Liver (tissue), 3 donors: ENCODE data around the gene SHISA3.

Source experiments
- GABPA ChIP-seq, 2 donors: IDR thresholded peaks in 1 of 2; conservative IDR thresholded peaks in 1 of 2; 2 replicates each; pipeline ENCODE4 v1.6.1; 2016; ENCODE audit warnings: antibody characterized with exemption in 2 of 2, mild to moderate bottlenecking in 1 of 2, moderate library complexity in 1 of 2
- JUND ChIP-seq, 2 donors: IDR thresholded peaks; 2 replicates each; pipeline ENCODE4 v1.6.1; 2016; ENCODE audit warnings: antibody characterized with exemption in 2 of 2
- NR2F2 ChIP-seq: IDR thresholded peaks from 2 replicates; pipeline ENCODE4 v1.6.1; 2016; ENCODE audit warnings: antibody characterized with exemption
- RXRA ChIP-seq, 2 donors: IDR thresholded peaks; 2 replicates each; pipeline ENCODE4 v1.6.1; 2017 to 2018; ENCODE audit warnings: antibody characterized with exemption in 2 of 2, mild to moderate bottlenecking in 1 of 2
- TF ChIP-seq, protein P1 (sequence below): fragments of 150-350 bp; IDR thresholded peaks from 2 replicates; pipeline ENCODE4 v1.5.1; 2017; ENCODE audit warnings: improper control_type of control experiment, low read depth, low read length; ENCODE audit not compliant: missing input control
- TF ChIP-seq, protein P2 (sequence below): IDR thresholded peaks from 2 replicates; pipeline ENCODE4 v1.6.1; 2016; ENCODE audit warnings: antibody characterized with exemption, mild to moderate bottlenecking
- TF ChIP-seq, protein P3 (sequence below): IDR thresholded peaks from 2 replicates; pipeline ENCODE4 v1.6.1; 2016; ENCODE audit warnings: antibody characterized with exemption
- TF ChIP-seq, protein P4 (sequence below): IDR thresholded peaks from 2 replicates; pipeline ENCODE4 v1.6.1; 2016; ENCODE audit warnings: antibody characterized with exemption
- donor health status: healthy.
- donor health status: healthy.

DNA sequence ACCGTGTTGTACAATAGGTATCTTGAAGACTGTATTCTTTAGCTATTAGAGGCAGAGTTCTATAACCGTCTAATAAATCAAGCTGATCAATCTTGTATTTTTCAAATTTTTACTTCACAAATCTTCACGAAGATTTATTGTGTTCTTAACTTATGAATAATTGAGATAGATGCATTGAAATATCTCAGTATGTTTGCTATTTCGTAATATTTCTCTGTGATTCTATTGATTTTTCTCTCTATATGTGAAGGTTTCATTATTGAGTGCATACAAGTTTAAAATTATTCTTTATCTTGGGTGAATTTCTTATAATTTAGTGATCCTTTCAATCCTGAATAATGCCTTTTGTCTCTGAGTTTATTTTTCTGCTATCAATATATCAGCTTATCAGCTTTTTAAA is 19.8 kb upstream of the SHISA3 start:
- TF ChIP-seq, protein P1, sequence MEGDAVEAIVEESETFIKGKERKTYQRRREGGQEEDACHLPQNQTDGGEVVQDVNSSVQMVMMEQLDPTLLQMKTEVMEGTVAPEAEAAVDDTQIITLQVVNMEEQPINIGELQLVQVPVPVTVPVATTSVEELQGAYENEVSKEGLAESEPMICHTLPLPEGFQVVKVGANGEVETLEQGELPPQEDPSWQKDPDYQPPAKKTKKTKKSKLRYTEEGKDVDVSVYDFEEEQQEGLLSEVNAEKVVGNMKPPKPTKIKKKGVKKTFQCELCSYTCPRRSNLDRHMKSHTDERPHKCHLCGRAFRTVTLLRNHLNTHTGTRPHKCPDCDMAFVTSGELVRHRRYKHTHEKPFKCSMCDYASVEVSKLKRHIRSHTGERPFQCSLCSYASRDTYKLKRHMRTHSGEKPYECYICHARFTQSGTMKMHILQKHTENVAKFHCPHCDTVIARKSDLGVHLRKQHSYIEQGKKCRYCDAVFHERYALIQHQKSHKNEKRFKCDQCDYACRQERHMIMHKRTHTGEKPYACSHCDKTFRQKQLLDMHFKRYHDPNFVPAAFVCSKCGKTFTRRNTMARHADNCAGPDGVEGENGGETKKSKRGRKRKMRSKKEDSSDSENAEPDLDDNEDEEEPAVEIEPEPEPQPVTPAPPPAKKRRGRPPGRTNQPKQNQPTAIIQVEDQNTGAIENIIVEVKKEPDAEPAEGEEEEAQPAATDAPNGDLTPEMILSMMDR = no peak
- TF ChIP-seq JUND (IDR thresholded peaks at IDR 0.05) (no peak), GABPA (IDR thresholded peaks at IDR 0.05 in 1 of 2, conservative IDR thresholded peaks at IDR 0.05 in 1 of 2) (no peak), NR2F2 (no peak), RXRA (IDR thresholded peaks at IDR 0.05) (no peak)
- TF ChIP-seq, protein P2, sequence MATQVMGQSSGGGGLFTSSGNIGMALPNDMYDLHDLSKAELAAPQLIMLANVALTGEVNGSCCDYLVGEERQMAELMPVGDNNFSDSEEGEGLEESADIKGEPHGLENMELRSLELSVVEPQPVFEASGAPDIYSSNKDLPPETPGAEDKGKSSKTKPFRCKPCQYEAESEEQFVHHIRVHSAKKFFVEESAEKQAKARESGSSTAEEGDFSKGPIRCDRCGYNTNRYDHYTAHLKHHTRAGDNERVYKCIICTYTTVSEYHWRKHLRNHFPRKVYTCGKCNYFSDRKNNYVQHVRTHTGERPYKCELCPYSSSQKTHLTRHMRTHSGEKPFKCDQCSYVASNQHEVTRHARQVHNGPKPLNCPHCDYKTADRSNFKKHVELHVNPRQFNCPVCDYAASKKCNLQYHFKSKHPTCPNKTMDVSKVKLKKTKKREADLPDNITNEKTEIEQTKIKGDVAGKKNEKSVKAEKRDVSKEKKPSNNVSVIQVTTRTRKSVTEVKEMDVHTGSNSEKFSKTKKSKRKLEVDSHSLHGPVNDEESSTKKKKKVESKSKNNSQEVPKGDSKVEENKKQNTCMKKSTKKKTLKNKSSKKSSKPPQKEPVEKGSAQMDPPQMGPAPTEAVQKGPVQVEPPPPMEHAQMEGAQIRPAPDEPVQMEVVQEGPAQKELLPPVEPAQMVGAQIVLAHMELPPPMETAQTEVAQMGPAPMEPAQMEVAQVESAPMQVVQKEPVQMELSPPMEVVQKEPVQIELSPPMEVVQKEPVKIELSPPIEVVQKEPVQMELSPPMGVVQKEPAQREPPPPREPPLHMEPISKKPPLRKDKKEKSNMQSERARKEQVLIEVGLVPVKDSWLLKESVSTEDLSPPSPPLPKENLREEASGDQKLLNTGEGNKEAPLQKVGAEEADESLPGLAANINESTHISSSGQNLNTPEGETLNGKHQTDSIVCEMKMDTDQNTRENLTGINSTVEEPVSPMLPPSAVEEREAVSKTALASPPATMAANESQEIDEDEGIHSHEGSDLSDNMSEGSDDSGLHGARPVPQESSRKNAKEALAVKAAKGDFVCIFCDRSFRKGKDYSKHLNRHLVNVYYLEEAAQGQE = no peak
- TF ChIP-seq, protein P3, sequence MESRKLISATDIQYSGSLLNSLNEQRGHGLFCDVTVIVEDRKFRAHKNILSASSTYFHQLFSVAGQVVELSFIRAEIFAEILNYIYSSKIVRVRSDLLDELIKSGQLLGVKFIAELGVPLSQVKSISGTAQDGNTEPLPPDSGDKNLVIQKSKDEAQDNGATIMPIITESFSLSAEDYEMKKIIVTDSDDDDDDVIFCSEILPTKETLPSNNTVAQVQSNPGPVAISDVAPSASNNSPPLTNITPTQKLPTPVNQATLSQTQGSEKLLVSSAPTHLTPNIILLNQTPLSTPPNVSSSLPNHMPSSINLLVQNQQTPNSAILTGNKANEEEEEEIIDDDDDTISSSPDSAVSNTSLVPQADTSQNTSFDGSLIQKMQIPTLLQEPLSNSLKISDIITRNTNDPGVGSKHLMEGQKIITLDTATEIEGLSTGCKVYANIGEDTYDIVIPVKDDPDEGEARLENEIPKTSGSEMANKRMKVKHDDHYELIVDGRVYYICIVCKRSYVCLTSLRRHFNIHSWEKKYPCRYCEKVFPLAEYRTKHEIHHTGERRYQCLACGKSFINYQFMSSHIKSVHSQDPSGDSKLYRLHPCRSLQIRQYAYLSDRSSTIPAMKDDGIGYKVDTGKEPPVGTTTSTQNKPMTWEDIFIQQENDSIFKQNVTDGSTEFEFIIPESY = no peak
- TF ChIP-seq, protein P4, sequence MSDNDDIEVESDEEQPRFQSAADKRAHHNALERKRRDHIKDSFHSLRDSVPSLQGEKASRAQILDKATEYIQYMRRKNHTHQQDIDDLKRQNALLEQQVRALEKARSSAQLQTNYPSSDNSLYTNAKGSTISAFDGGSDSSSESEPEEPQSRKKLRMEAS = no peak
